ENCODE results near the gene SH3TC2. TPM values are rescaled to one million over a fixed set of nuclear protein-coding genes. Genes with fewer than 3 reads are reported as not detected.
"Not testable (repeated sequence)": the region's sequence is repeated elsewhere in the genome, so short reads cannot be mapped to it uniquely, and the experiment has no call there.

Gene SH3TC2
- total RNA-seq, 4 donors from 2014 or later, result 0.10 to 0.41 (median 0.20) TPM; not detected in 1

DNA sequence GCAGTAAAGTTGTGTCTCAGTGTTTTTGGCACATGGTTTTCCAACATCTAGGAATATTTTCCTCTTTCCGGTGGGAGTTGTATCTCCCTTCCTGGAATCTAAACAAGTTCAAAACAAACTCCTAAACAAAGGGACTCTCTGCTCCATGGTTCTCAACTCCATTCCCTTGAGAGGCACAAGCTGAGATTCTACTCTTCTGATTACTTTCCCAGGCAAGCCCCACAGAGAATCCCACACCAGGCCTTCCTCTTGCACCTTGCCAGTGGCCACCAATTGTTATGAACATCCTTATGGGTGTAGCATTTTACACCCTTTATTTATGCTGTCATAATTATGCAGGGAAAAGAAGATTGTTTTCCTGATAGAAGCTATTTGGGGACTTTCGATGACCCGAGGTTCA lies 25.8 kb upstream of the SH3TC2 start:
- DNase-seq (no peak), ATAC-seq (no peak)
- no peaks in the 10 kb centered on the region for H3K4me1 ChIP-seq
- no peak overlapping the region for H3K27ac ChIP-seq
- intact Hi-C loops (cut with DNase I; ENCODE audit: low total_unique reads), result no loop called here
- no peaks in the 10 kb centered on the region for H3K36me3 ChIP-seq
- in situ Hi-C loops (cut with MboI; ENCODE audit: low sequenced_read_pairs in 4 of 4), result no loop called here
- no peak overlapping the region for H3K4me3 ChIP-seq
- H3K9me3 ChIP-seq, result no peaks in the 10 kb centered on the region
- TF ChIP-seq, protein P1, sequence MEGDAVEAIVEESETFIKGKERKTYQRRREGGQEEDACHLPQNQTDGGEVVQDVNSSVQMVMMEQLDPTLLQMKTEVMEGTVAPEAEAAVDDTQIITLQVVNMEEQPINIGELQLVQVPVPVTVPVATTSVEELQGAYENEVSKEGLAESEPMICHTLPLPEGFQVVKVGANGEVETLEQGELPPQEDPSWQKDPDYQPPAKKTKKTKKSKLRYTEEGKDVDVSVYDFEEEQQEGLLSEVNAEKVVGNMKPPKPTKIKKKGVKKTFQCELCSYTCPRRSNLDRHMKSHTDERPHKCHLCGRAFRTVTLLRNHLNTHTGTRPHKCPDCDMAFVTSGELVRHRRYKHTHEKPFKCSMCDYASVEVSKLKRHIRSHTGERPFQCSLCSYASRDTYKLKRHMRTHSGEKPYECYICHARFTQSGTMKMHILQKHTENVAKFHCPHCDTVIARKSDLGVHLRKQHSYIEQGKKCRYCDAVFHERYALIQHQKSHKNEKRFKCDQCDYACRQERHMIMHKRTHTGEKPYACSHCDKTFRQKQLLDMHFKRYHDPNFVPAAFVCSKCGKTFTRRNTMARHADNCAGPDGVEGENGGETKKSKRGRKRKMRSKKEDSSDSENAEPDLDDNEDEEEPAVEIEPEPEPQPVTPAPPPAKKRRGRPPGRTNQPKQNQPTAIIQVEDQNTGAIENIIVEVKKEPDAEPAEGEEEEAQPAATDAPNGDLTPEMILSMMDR (IDR thresholded peaks at IDR 0.05 in 4 of 5, conservative IDR thresholded peaks at IDR 0.05 in 1 of 5), result no peak
- no peaks in the 10 kb centered on the region for H3K27me3 ChIP-seq

- in situ Hi-C loops (cut with MboI; ENCODE audit: low sequenced_read_pairs in 4 of 4), result no loop called here
Observed at GRCh38 chr5:149083846-149084245, 21.0 kb upstream of the SH3TC2 start.

DNA sequence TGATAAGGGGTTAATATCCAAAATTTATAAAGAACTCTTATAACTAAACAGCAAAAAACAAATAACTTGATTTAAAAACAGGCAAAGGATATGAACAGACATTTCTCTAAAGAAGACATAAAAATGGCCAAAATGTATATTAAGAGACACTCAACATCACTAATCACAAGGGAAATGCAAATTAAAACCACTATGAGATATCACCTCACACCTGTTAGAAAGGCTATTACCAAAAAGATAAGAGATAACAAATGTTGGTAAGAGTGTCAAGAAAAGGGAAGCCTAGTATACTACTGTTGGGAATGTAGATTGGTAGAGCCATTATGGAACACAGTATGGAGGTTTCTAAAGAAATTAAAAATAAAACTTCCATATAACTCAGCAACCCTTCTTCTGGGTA lies 19.4 kb upstream of the SH3TC2 start:
- no peak for ATAC-seq

More at GRCh38 chr5:149083846-149084245, 21.0 kb upstream of the SH3TC2 start:
- ATAC-seq (no peak), DNase-seq (no peak)
- intact Hi-C loops (cut with DNase I; ENCODE audit: low total_unique reads), result no loop called here
- no peaks in the 10 kb centered on the region for H3K4me1 ChIP-seq
- H3K36me3 ChIP-seq, result no peaks in the 10 kb centered on the region
- H3K9me3 ChIP-seq, result no peaks in the 10 kb centered on the region
- TF ChIP-seq, protein P1 (IDR thresholded peaks at IDR 0.05 in 4 of 5, conservative IDR thresholded peaks at IDR 0.05 in 1 of 5), result no peak
- no peak for TF ChIP-seq POLR2A (IDR thresholded peaks at IDR 0.05)
- H3K27ac ChIP-seq, result no peak overlapping the region
- H3K4me3 ChIP-seq, result no peak overlapping the region
- no peaks in the 10 kb centered on the region for H3K27me3 ChIP-seq

DNA sequence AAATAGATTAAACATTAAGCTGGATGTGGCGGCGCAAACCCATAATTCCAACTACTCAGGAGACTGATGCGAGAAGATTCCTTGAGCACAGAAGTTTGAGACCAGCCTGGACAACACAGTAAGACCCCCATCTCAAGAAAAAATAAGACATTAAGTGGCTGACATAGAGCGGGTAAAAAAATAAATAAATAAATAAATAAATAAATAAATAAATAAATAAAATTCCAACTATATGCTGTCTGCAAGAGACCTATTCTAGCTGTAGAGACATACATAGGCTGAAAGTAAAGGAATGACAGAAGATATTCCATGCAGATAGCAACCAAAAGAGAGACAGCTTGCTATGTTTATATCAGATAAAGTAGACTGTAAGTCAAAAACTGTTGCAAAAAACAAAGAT lies 17.4 kb upstream of the SH3TC2 start:
- no peak for DNase-seq
- no peaks in the 10 kb centered on the region for H3K36me3 ChIP-seq
- no peak overlapping the region for H3K4me3 ChIP-seq
- no peak overlapping the region for H3K27ac ChIP-seq
- ATAC-seq, result no peak
- in situ Hi-C loops (cut with MboI; ENCODE audit: low sequenced_read_pairs in 4 of 4), result no loop called here
- no peak for TF ChIP-seq POLR2A (IDR thresholded peaks at IDR 0.05)
- TF ChIP-seq, protein P1 (IDR thresholded peaks at IDR 0.05 in 4 of 5, conservative IDR thresholded peaks at IDR 0.05 in 1 of 5), result no peak
- H3K9me3 ChIP-seq, result no peaks in the 10 kb centered on the region
- no peaks in the 10 kb centered on the region for H3K4me1 ChIP-seq
- H3K27me3 ChIP-seq, result no peaks in the 10 kb centered on the region
- intact Hi-C loops (cut with DNase I; ENCODE audit: low total_unique reads), result no loop called here

More for the DNA sequence above, 19.4 kb upstream of the SH3TC2 start:
- DNase-seq, result no peak
- intact Hi-C loops (cut with DNase I; ENCODE audit: low total_unique reads) (no loop called here), in situ Hi-C loops (cut with MboI; ENCODE audit: low sequenced_read_pairs in 4 of 4) (no loop called here)
- Histone ChIP-seq H3K36me3 (no peaks in the 10 kb centered on the region), H3K4me1 (no peaks in the 10 kb centered on the region), H3K27me3 (no peaks in the 10 kb centered on the region), H3K4me3 (no peak overlapping the region), H3K9me3 (no peaks in the 10 kb centered on the region), H3K27ac (no peak overlapping the region)
- TF ChIP-seq, protein P1 (IDR thresholded peaks at IDR 0.05 in 4 of 5, conservative IDR thresholded peaks at IDR 0.05 in 1 of 5), result no peak
- TF ChIP-seq POLR2A (IDR thresholded peaks at IDR 0.05), result no peak

- H3K36me3 ChIP-seq, result no peaks in the 10 kb centered on the region
- DNase-seq (no peak), ATAC-seq (no peak)
- no peak overlapping the region for H3K4me3 ChIP-seq
- no peaks in the 10 kb centered on the region for H3K4me1 ChIP-seq
- H3K9me3 ChIP-seq, result no peaks in the 10 kb centered on the region
- in situ Hi-C loops (cut with MboI; ENCODE audit: low sequenced_read_pairs in 4 of 4) (no loop called here), intact Hi-C loops (cut with DNase I; ENCODE audit: low total_unique reads) (no loop called here)
- no peak for TF ChIP-seq POLR2A (IDR thresholded peaks at IDR 0.05)
- TF ChIP-seq, protein P1 (IDR thresholded peaks at IDR 0.05 in 4 of 5, conservative IDR thresholded peaks at IDR 0.05 in 1 of 5), result no peak
- no peak overlapping the region for H3K27ac ChIP-seq
- H3K27me3 ChIP-seq, result no peaks in the 10 kb centered on the region
Observed at GRCh38 chr5:149079883-149080282, 17.0 kb upstream of the SH3TC2 start.

DNA sequence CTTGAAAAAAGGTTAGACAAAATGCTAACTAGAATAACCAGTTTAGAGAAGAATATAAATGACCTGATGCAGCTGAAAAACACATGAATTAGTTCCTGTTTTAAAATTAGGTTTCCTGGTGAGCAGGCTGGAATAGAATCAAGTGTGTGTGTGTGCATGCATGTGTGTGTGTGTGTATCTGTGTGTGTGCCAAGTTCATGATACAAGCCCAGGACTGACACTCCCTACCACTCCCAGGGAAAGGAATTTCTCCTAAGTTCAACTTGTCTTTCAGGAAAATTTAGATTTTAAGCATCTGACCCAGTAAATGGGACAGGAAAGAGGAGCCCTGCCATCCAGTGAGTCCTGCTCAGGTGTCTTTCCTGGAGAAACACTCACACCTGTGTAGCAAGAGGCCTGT lies 11.2 kb upstream of the SH3TC2 start:
- intact Hi-C loops (cut with DNase I; ENCODE audit: low total_unique reads); ATAC-seq; in situ Hi-C loops (cut with MboI; ENCODE audit: low sequenced_read_pairs in 4 of 4): not testable (repeated sequence)

More for the DNA sequence above, 11.2 kb upstream of the SH3TC2 start:
- H3K36me3 ChIP-seq, H3K27me3 ChIP-seq, H3K9me3 ChIP-seq, H3K4me3 ChIP-seq, H3K4me1 ChIP-seq, DNase-seq, H3K27ac ChIP-seq: not testable (repeated sequence)
